Smooth muscle cell (in vitro differentiated cells): ENCODE results near the gene KCNG3. TPM values are rescaled to one million over a fixed set of nuclear protein-coding genes. Genes with fewer than 3 reads are reported as not detected.
"Not testable (repeated sequence)": the region's sequence is repeated elsewhere in the genome, so short reads cannot be mapped to it uniquely, and the experiment has no call there.

Experiments
- DNase-seq: peaks from one replicate; lab custom pipeline; 2025; ENCODE audit not compliant: unreplicated experiment; lab: John Stamatoyannopoulos, UW
- H2AFZ ChIP-seq: fragments of 200-600 bp; sonication (generic); 2 replicates; pipeline ENCODE4 v1.6.0; 2016; ENCODE audit warnings: antibody characterized with exemption, low read depth, mild to moderate bottlenecking
- H3F3A ChIP-seq: fragments of 200-600 bp; sonication (generic); 2 replicates; pipeline ENCODE4 v1.6.0; 2017; ENCODE audit warnings: antibody characterized with exemption, low read depth
- H3K27ac ChIP-seq: fragments of 200-600 bp; sonication (generic); 2 replicates; pipeline ENCODE4 v1.5.1; 2016; ENCODE audit warnings: low read depth, mild to moderate bottlenecking
- H3K27me3 ChIP-seq: fragments of 200-600 bp; sonication (generic); 2 replicates; pipeline ENCODE4 v1.6.1; 2016; ENCODE audit warnings: low read depth, mild to moderate bottlenecking
- H3K36me3 ChIP-seq: fragments of 200-600 bp; sonication (generic); 2 replicates; pipeline ENCODE4 v1.5.1; 2016; ENCODE audit warnings: low read depth
- H3K4me1 ChIP-seq: fragments of 200-600 bp; sonication (generic); 2 replicates; pipeline ENCODE4 v1.5.1; 2016; ENCODE audit warnings: low read depth
- H3K4me2 ChIP-seq: fragments of 200-600 bp; sonication (generic); 2 replicates; pipeline ENCODE4 v1.6.0; 2016; ENCODE audit warnings: mild to moderate bottlenecking
- H3K4me3 ChIP-seq: fragments of 200-600 bp; sonication (generic); 2 replicates; pipeline ENCODE4 v1.5.1; 2016; ENCODE audit warnings: mild to moderate bottlenecking
- H3K79me2 ChIP-seq: fragments of 200-600 bp; sonication (generic); 2 replicates; pipeline ENCODE4 v1.6.0; 2016; ENCODE audit warnings: low read depth, mild to moderate bottlenecking
- H3K9ac ChIP-seq: fragments of 200-600 bp; sonication (generic); 2 replicates; pipeline ENCODE4 v1.6.0; 2016; ENCODE audit warnings: low read depth
- H3K9me3 ChIP-seq: fragments of 200-600 bp; sonication (generic); replicated peaks from 2 replicates; pipeline ENCODE4 v1.5.1; 2016; ENCODE audit warnings: low read depth
- H4K20me1 ChIP-seq: fragments of 200-600 bp; sonication (generic); 2 replicates; pipeline ENCODE4 v1.6.0; 2016; ENCODE audit warnings: low read depth
- CTCF ChIP-seq: fragments of 200-600 bp; sonication (generic); IDR thresholded peaks from 2 replicates; pipeline ENCODE4 v1.5.1; 2017; ENCODE audit warnings: borderline replicate concordance, mild to moderate bottlenecking, antibody characterized with exemption; ENCODE audit not compliant: insufficient read depth, poor library complexity, severe bottlenecking
- WGBS: methylation state at CpG from one replicate; pipeline ENCODE4 v1.1.7; 2016; ENCODE audit warnings: low lambda C conversion rate; 5-methylcytosine and 5-hydroxymethylcytosine counted together
- polyA plus RNA-seq: library from polyadenylated mRNA; unstranded; fragments of >200 nt; fragmentation: Nextera tagmentation; extraction: Ambion mirVana; gene quantifications from 2 replicates; pipeline ENCODE4 v1.2.1, GENCODE V29; 2016
- total RNA-seq: library from RNA; depleted of rRNA; stranded (reverse); fragments of >200 nt; gene quantifications from 2 replicates; pipeline ENCODE4 v1.2.3, GENCODE V29; 2014

KCNG3 gene
- total and polyA plus RNA-seq, 2 experiments from 2014 or later: not detected

GRCh38 chr2:42404676-42405075 is 89.1 kb downstream of the KCNG3 start:
- H3K9me3 ChIP-seq: no peaks in the 10 kb centered on the region
- H2AFZ ChIP-seq: no peak overlapping the region
- no peaks in the 10 kb centered on the region for H3K4me1 ChIP-seq
- 94% methylated on average over 4 of the region's 4 CpGs for WGBS
- H3K27me3 ChIP-seq: no peaks in the 10 kb centered on the region
- no peak for TF ChIP-seq CTCF
- H3K27ac ChIP-seq: no peak overlapping the region
- H3K9ac ChIP-seq: no peak overlapping the region
- H4K20me1 ChIP-seq: no peaks in the 10 kb centered on the region
- H3K4me2 ChIP-seq: no peak overlapping the region
- no peaks in the 10 kb centered on the region for H3F3A ChIP-seq
- H3K79me2 ChIP-seq: no peaks in the 10 kb centered on the region
- DNase-seq: no peak
- no peaks in the 10 kb centered on the region for H3K36me3 ChIP-seq
- no peak overlapping the region for H3K4me3 ChIP-seq

- H3K9me3 ChIP-seq: no peaks in the 10 kb centered on the region
- no peak for DNase-seq
- no peaks in the 10 kb centered on the region for H3F3A ChIP-seq
- H3K79me2 ChIP-seq: no peaks in the 10 kb centered on the region
- WGBS: 95% methylated on average over 6 of the region's 6 CpGs
- no peak overlapping the region for H3K4me2 ChIP-seq
- H3K27me3 ChIP-seq: no peaks in the 10 kb centered on the region
- no peaks in the 10 kb centered on the region for H3K4me1 ChIP-seq
- no peak overlapping the region for H3K27ac ChIP-seq
- TF ChIP-seq CTCF: no peak
- H4K20me1 ChIP-seq: no peaks in the 10 kb centered on the region
- H3K9ac ChIP-seq: no peak overlapping the region
- H3K4me3 ChIP-seq: no peak overlapping the region
- no peaks in the 10 kb centered on the region for H3K36me3 ChIP-seq
- no peak overlapping the region for H2AFZ ChIP-seq
These were observed 92.0 kb downstream of the KCNG3 start for GRCh38 chr2:42401773-42402172.

GRCh38 chr2:42398052-42398451 is 95.7 kb downstream of the KCNG3 start:
- not testable (repeated sequence) for DNase-seq, H4K20me1 ChIP-seq, H3K27me3 ChIP-seq, H3K4me2 ChIP-seq, H3K36me3 ChIP-seq, H3K4me3 ChIP-seq, H3K9me3 ChIP-seq, H3K27ac ChIP-seq, H3K79me2 ChIP-seq, H3K9ac ChIP-seq, H2AFZ ChIP-seq, H3F3A ChIP-seq, H3K4me1 ChIP-seq
- 92% methylated on average over 11 of the region's 11 CpGs for WGBS

- 100% methylated on average over 3 of the region's 3 CpGs for WGBS
- not testable (repeated sequence) for H3K4me2 ChIP-seq, H3K9me3 ChIP-seq, H3K9ac ChIP-seq, H2AFZ ChIP-seq, H3K4me3 ChIP-seq, H3K36me3 ChIP-seq, DNase-seq, H3K27me3 ChIP-seq, H3K27ac ChIP-seq, H4K20me1 ChIP-seq, H3K4me1 ChIP-seq, H3F3A ChIP-seq, H3K79me2 ChIP-seq
These were observed 100.5 kb downstream of the KCNG3 start for GRCh38 chr2:42393320-42393719.

GRCh38 chr2:42392191-42392590 is 101.6 kb downstream of the KCNG3 start:
- Histone ChIP-seq H3K27me3 (no peaks in the 10 kb centered on the region), H3F3A (no peaks in the 10 kb centered on the region), H2AFZ (no peak overlapping the region), H3K4me2 (no peak overlapping the region), H3K27ac (no peak overlapping the region), H3K79me2 (no peaks in the 10 kb centered on the region), H3K9ac (no peak overlapping the region), H3K36me3 (no peaks in the 10 kb centered on the region), H4K20me1 (no peaks in the 10 kb centered on the region), H3K4me1 (no peaks in the 10 kb centered on the region), H3K4me3 (no peak overlapping the region), H3K9me3 (no peaks in the 10 kb centered on the region)
- no peak for TF ChIP-seq CTCF
- 83% methylated on average over 1 of the region's 1 CpG for WGBS
- DNase-seq: no peak
